NCI-H748 (cell line): ENCODE data around the gene CERS3.

Source experiments
- DNase-seq: peaks from one replicate; lab custom pipeline; 2025; ENCODE audit not compliant: unreplicated experiment; lab: John Stamatoyannopoulos, UW

Gene CERS3

GRCh38 chr15:100531204-100531603 lies 2.5 kb upstream of the CERS3 start:
- DNase-seq = no peak

- DNase-seq = no peak
Observed at GRCh38 chr15:100529556-100529955, 806 bp upstream of the CERS3 start.

GRCh38 chr15:100526027-100526481 lies 2.7 kb downstream of the CERS3 start:
- DNase-seq = no peak

- DNase-seq = no peak
Observed at GRCh38 chr15:100525436-100525835, 3.3 kb downstream of the CERS3 start.

GRCh38 chr15:100524326-100524725 lies 4.4 kb downstream of the CERS3 start:
- no peak for DNase-seq

- no peak for DNase-seq
Observed at GRCh38 chr15:100521907-100522306, 6.8 kb downstream of the CERS3 start.

GRCh38 chr15:100520132-100520921 lies 8.4 kb downstream of the CERS3 start:
- DNase-seq = no peak

GRCh38 chr15:100517846-100518245 lies 10.9 kb downstream of the CERS3 start:
- DNase-seq = no peak

GRCh38 chr15:100516643-100517512 lies 11.9 kb downstream of the CERS3 start:
- DNase-seq = no peak

- no peak for DNase-seq
Observed at GRCh38 chr15:100515758-100516157, 13.0 kb downstream of the CERS3 start.

- DNase-seq = no peak
Observed at GRCh38 chr15:100508641-100509300, 20.0 kb downstream of the CERS3 start.

- no peak for DNase-seq
Observed at GRCh38 chr15:100502651-100503050, 26.1 kb downstream of the CERS3 start.

GRCh38 chr15:100501117-100501516 lies 27.6 kb downstream of the CERS3 start:
- no peak for DNase-seq

- DNase-seq = no peak
Observed at GRCh38 chr15:100500226-100500990, 28.3 kb downstream of the CERS3 start.

GRCh38 chr15:100495861-100496260 lies 32.9 kb downstream of the CERS3 start:
- no peak for DNase-seq

- DNase-seq = no peak
Observed at GRCh38 chr15:100493213-100493612, 35.5 kb downstream of the CERS3 start.

- no peak for DNase-seq
Observed at GRCh38 chr15:100484443-100484842, 44.3 kb downstream of the CERS3 start.

- DNase-seq = no peak
Observed at GRCh38 chr15:100483370-100483769, 45.4 kb downstream of the CERS3 start.

GRCh38 chr15:100476805-100477204 lies 51.9 kb downstream of the CERS3 start:
- no peak for DNase-seq

- DNase-seq = no peak
Observed at GRCh38 chr15:100472736-100473135, 56.0 kb downstream of the CERS3 start.

- no peak for DNase-seq
Observed at GRCh38 chr15:100471933-100472332, 56.8 kb downstream of the CERS3 start.
